Fibroblast of lung (primary cell): ENCODE results near the gene CD58. TPM values are rescaled to one million over a fixed set of nuclear protein-coding genes. Genes with fewer than 3 reads are reported as not detected.

ENCODE experiments used
- DNase-seq, 2 donors: peaks; one replicate each; pipeline versions ENCODE4 v3.0.0 to v3.0.0-alpha.2; 2010; ENCODE audit warnings: low read depth in 2 of 2
- H2AFZ ChIP-seq: 2 replicates; pipeline ENCODE4 v1.5.1; 2012; ENCODE audit warnings: low read length, control low read depth, inconsistent platforms
- H3K27ac ChIP-seq: 2 replicates; pipeline ENCODE4 v1.5.1; 2011; ENCODE audit warnings: low read length, control low read depth; ENCODE audit not compliant: insufficient read depth
- H3K27me3 ChIP-seq: 2 replicates; pipeline ENCODE4 v1.5.1; 2011; ENCODE audit warnings: mild to moderate bottlenecking, low read length; ENCODE audit not compliant: control insufficient read depth, insufficient read depth
- H3K36me3 ChIP-seq: 2 replicates; pipeline ENCODE4 v1.5.1; 2011; ENCODE audit warnings: low read length; ENCODE audit not compliant: control insufficient read depth, insufficient read depth
- H3K4me1 ChIP-seq: 2 replicates; pipeline ENCODE4 v1.5.1; 2011; ENCODE audit warnings: low read length; ENCODE audit not compliant: control insufficient read depth, insufficient read depth; ENCODE audit errors: extremely low read depth
- H3K4me2 ChIP-seq: 2 replicates; pipeline ENCODE4 v1.5.1; 2011; ENCODE audit warnings: low read length, control low read depth; ENCODE audit not compliant: insufficient read depth; ENCODE audit errors: extremely low read depth
- H3K4me3 ChIP-seq, 4 experiments: fragments of 200-600 bp in 1 of 4; sonication (generic) in 1 of 4; replicated peaks in 1 of 4; 2 replicates each; pipeline ENCODE4 v1.5.1; 2011 to 2016; ENCODE audit warnings: low read length in 4 of 4, low read depth in 3 of 4, mild to moderate bottlenecking in 3 of 4, control low read depth in 2 of 4, inconsistent platforms in 1 of 4, mixed read lengths in 1 of 4; ENCODE audit not compliant: insufficient read depth in 1 of 4; ENCODE audit errors: control extremely low read depth in 1 of 4
- H3K79me2 ChIP-seq: 2 replicates; pipeline ENCODE4 v1.5.1; 2012; ENCODE audit warnings: mild to moderate bottlenecking, low read length, inconsistent platforms; ENCODE audit not compliant: control insufficient read depth, insufficient read depth
- H3K9ac ChIP-seq: 2 replicates; pipeline ENCODE4 v1.5.1; 2011; ENCODE audit warnings: mild to moderate bottlenecking, low read length, control low read depth; ENCODE audit not compliant: insufficient read depth
- H3K9me3 ChIP-seq: 2 replicates; pipeline ENCODE4 v1.5.1; 2012; ENCODE audit warnings: low read depth, low read length; ENCODE audit not compliant: control insufficient read depth, insufficient read depth
- H4K20me1 ChIP-seq: 2 replicates; pipeline ENCODE4 v1.5.1; 2011; ENCODE audit warnings: low read length; ENCODE audit not compliant: control insufficient read depth, insufficient read depth; ENCODE audit errors: extremely low read depth
- CTCF ChIP-seq, 2 donors: IDR thresholded peaks in 1 of 2; conservative IDR thresholded peaks in 1 of 2; 1 replicate in 1 of 2; 2 replicates in 1 of 2; pipeline ENCODE4 v1.5.1; 2011 to 2012; ENCODE audit warnings: low read length in 2 of 2, control low read depth in 1 of 2, inconsistent platforms in 1 of 2, low read depth in 1 of 2, mild to moderate bottlenecking in 1 of 2
- EZH2 ChIP-seq: IDR thresholded peaks from 2 replicates; pipeline ENCODE4 v1.5.1; 2012; ENCODE audit warnings: low read length, control low read depth, mild to moderate bottlenecking; ENCODE audit errors: missing control alignments
- polyA plus RNA-seq, 2 donors: library from polyadenylated mRNA; depleted of rRNA in 1 of 2; stranded (reverse) in 1 of 2; unstranded in 1 of 2; fragments of >200 nt; gene quantifications; 2 replicates each; pipeline ENCODE4 v1.2.1, GENCODE V29; 2011 to 2012; ENCODE audit warnings: missing spikeins in 1 of 2
- total RNA-seq: library from RNA; depleted of rRNA; stranded (reverse); fragments of >200 nt; gene quantifications from 2 replicates; pipeline ENCODE4 v1.2.1, GENCODE V29; 2014

The CD58 gene
- total and polyA plus RNA-seq, 2 donors (not counting 1 experiment from before 2014, with no cell fraction given): 8.4 to 16.3 TPM

GRCh38 chr1:116483481-116484309 lies 87.1 kb downstream of the CD58 start:
- no peaks in the 10 kb centered on the region for H3K36me3 ChIP-seq
- no peak for TF ChIP-seq CTCF (conservative IDR thresholded peaks at IDR 0.05 in 1 of 2, IDR thresholded peaks at IDR 0.05 in 1 of 2; ENCODE audit: low read depth in 1 of 2, low read length in 2 of 2)
- TF ChIP-seq EZH2: no peak
- no peak overlapping the region for H3K4me3 ChIP-seq
- H2AFZ ChIP-seq: no peak overlapping the region
- no peak overlapping the region for H3K9ac ChIP-seq
- H3K4me1 ChIP-seq: peaks cover 21% of the 10 kb centered on the region
- H3K27me3 ChIP-seq: peaks cover 3% of the 10 kb centered on the region
- H4K20me1 ChIP-seq: no peaks in the 10 kb centered on the region
- H3K79me2 ChIP-seq: no peaks in the 10 kb centered on the region
- H3K9me3 ChIP-seq: no peaks in the 10 kb centered on the region
- H3K4me2 ChIP-seq: no peak overlapping the region
- no peak for DNase-seq
- H3K27ac ChIP-seq: no peak overlapping the region

GRCh38 chr1:116482490-116482889 lies 88.3 kb downstream of the CD58 start:
- no peaks in the 10 kb centered on the region for H3K36me3 ChIP-seq
- no peak overlapping the region for H3K4me2 ChIP-seq
- H2AFZ ChIP-seq: no peak overlapping the region
- no peaks in the 10 kb centered on the region for H4K20me1 ChIP-seq
- no peak overlapping the region for H3K27ac ChIP-seq
- H3K79me2 ChIP-seq: no peaks in the 10 kb centered on the region
- H3K9me3 ChIP-seq: no peaks in the 10 kb centered on the region
- H3K9ac ChIP-seq: no peak overlapping the region
- H3K4me1 ChIP-seq: peaks cover 18% of the 10 kb centered on the region
- DNase-seq: no peak
- TF ChIP-seq CTCF (conservative IDR thresholded peaks at IDR 0.05 in 1 of 2, IDR thresholded peaks at IDR 0.05 in 1 of 2; ENCODE audit: low read depth in 1 of 2, low read length in 2 of 2) (no peak), EZH2 (no peak)
- H3K27me3 ChIP-seq: peaks cover 9% of the 10 kb centered on the region
- H3K4me3 ChIP-seq: no peak overlapping the region

- no peak overlapping the region for H3K27ac ChIP-seq
- DNase-seq: no peak
- H3K4me2 ChIP-seq: no peak overlapping the region
- H3K36me3 ChIP-seq: no peaks in the 10 kb centered on the region
- no peaks in the 10 kb centered on the region for H3K9me3 ChIP-seq
- no peak overlapping the region for H3K4me3 ChIP-seq
- H3K27me3 ChIP-seq: peaks cover 9% of the 10 kb centered on the region
- peaks cover 16% of the 10 kb centered on the region for H3K4me1 ChIP-seq
- H2AFZ ChIP-seq: no peak overlapping the region
- no peak for TF ChIP-seq EZH2
- no peak for TF ChIP-seq CTCF (conservative IDR thresholded peaks at IDR 0.05 in 1 of 2, IDR thresholded peaks at IDR 0.05 in 1 of 2; ENCODE audit: low read depth in 1 of 2, low read length in 2 of 2)
- H3K9ac ChIP-seq: no peak overlapping the region
- H4K20me1 ChIP-seq: no peaks in the 10 kb centered on the region
- no peaks in the 10 kb centered on the region for H3K79me2 ChIP-seq
Measured at GRCh38 chr1:116481934-116482333, 88.9 kb downstream of the CD58 start.
